BLaER1 treated with 17β-estradiol and CSF1 and Interleukin-3, amounts not matched to agents 10 nM and 100 nM (cell line): ENCODE measurements around the gene GDPD4.

Source experiments
- H3K27ac ChIP-seq, 11 experiments: shearing (Covaris generic); formaldehyde crosslinking; 2 replicates each; pipeline ENCODE4 v1.8.1; 2022
- H3K27me3 ChIP-seq, 11 experiments: shearing (Covaris generic); formaldehyde crosslinking; 2 replicates each; pipeline ENCODE4 v1.8.1; 2022
- H3K36me3 ChIP-seq, 11 experiments: shearing (Covaris generic); formaldehyde crosslinking; 2 replicates each; pipeline ENCODE4 v1.8.1; 2022
- H3K4me1 ChIP-seq, 10 experiments: shearing (Covaris generic); formaldehyde crosslinking; 2 replicates each; pipeline ENCODE4 v1.8.1; 2022
- H3K4me2 ChIP-seq, 11 experiments: shearing (Covaris generic); formaldehyde crosslinking; 2 replicates each; pipeline ENCODE4 v1.8.1; 2022
- H3K4me3 ChIP-seq, 10 experiments: shearing (Covaris generic); formaldehyde crosslinking; 2 replicates each; pipeline ENCODE4 v1.8.1; 2022
- H3K9ac ChIP-seq, 11 experiments: shearing (Covaris generic); formaldehyde crosslinking; 2 replicates each; pipeline ENCODE4 v1.8.1; 2022
- H3K9me3 ChIP-seq, 11 experiments: shearing (Covaris generic); formaldehyde crosslinking; replicated peaks in 1 of 11; 2 replicates each; pipeline ENCODE4 v1.8.1; 2022
- H4K20me1 ChIP-seq, 11 experiments: shearing (Covaris generic); formaldehyde crosslinking; 2 replicates each; pipeline ENCODE4 v1.8.1; 2022
- Cebpa-rat ChIP-seq, 11 experiments: shearing (Covaris generic); IDR thresholded peaks; 2 replicates each; pipeline ENCODE4 v1.8.1; 2022

GDPD4 gene

DNA sequence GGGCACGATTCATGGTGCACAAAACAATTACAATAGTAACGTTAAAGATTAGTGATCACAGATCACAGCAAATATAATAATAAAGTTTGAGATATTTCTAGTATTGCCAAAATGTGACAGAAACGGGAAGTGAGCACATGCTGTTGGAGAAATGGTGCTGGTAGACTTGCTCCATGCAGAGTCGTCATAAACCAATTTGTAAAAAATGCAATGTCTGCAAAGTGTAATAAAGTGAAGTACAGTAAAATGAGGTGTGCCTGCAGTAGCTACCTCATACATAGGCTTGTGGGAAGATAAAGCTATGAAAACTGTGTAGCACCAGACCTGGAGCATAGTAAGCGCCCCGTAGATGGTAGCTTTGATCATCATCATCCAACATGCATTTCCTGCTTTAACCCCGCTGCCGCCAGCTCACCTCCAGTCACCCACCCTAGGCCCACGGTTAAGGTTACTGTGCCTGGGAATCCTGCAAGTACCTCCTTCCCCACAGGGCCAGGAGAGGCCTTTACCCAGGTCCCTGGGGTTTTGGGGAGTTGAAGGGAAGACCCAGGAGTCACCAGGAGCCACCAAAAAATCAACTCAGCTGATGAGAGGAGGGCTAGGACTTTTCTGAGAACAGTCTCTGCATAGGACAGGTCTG, 114.3 kb downstream of the GDPD4 start:
- TF ChIP-seq Cebpa-rat (IDR thresholded peaks at IDR 0.05): no peak
- H3K4me2 ChIP-seq: peak overlapping the region in 4 of 11 experiments; percentile 26 to 67 (median 57); a peak in 7 of 22 replicates
- no peaks in the 10 kb centered on the region for H3K9me3 ChIP-seq
- no peak overlapping the region for H3K4me3 ChIP-seq
- peaks cover 0 to 75% (median 0%) of the 10 kb centered on the region in 11 experiments; a peak in 4 of 22 replicates for H3K36me3 ChIP-seq
- peaks cover 7 to 46% (median 25%) of the 10 kb centered on the region in 10 experiments; a peak in 18 of 20 replicates for H3K4me1 ChIP-seq
- H3K27me3 ChIP-seq: no peaks in the 10 kb centered on the region
- no peak overlapping the region for H3K9ac ChIP-seq
- H3K27ac ChIP-seq: no peak overlapping the region
- peaks cover 0 to 25% (median 0%) of the 10 kb centered on the region in 11 experiments; a peak in 3 of 22 replicates for H4K20me1 ChIP-seq

DNA sequence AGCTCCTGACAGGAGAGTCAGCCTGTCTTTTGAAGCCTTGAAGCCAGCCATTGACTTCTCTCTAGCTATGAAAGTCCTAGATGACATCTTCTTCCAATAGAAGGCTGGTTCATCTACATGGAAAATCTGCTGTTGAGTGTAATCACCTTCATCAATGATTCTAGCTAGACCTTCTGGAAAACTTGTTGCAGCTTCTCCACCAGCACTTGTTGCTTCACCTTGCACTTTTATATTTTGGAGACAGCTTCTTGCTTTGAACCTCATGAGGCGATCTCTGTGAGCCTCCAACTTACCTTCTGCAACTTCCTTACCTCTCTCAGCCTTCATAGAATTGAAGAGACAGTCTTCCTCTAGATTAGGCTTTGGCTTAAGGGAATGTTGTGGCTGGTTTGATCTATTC, 115.2 kb downstream of the GDPD4 start:
- Histone ChIP-seq H4K20me1 (peaks cover 0 to 16% (median 0%) of the 10 kb centered on the region in 11 experiments; a peak in 3 of 22 replicates), H3K27ac (no peak overlapping the region), H3K4me1 (peaks cover 7 to 46% (median 23%) of the 10 kb centered on the region in 10 experiments; a peak in 18 of 20 replicates), H3K4me2 (peak overlapping the region in 3 of 11 experiments; percentile 57 to 67 (median 57); a peak in 6 of 22 replicates), H3K36me3 (peaks cover 0 to 75% (median 0%) of the 10 kb centered on the region in 11 experiments; a peak in 4 of 22 replicates), H3K27me3 (no peaks in the 10 kb centered on the region), H3K9ac (no peak overlapping the region), H3K4me3 (no peak overlapping the region), H3K9me3 (no peaks in the 10 kb centered on the region)
- TF ChIP-seq Cebpa-rat (IDR thresholded peaks at IDR 0.05): no peak

DNA sequence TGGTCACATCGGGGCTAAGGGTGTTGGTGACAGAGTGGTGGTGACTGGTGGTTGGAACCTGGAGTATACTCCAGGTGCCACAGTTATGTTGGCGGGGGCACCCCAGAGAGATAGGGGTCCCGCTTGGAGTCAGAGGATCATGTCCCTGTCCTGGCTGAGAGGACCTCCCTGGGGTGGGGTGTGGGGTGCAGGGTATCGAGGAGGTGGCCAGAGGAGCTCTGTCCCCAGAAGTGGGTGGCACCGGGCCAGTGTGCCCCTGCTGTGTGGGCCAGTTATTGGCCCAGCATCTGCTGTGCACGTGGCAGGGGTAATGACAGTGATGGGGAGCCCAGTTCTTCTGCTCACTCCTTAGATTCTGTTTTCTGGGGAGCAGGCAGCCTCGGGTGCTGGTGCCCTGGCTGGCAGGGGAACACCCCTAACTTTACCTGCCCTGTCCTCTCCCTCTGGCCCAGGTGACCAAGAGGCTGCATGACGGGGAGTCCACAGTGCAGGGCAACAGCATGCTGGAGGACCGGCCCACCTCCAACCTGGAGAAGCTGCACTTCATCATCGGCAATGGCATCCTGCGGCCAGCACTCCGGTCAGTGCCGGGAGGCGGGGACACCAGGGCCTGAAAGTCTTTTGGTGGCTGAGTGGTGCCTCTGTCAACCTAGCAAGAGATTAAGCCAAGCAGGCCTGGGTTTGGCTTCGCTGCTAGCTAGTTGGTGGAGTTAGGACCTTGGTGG, 117.2 kb downstream of the GDPD4 start:
- H3K4me2 ChIP-seq: peak overlapping the region in 4 of 11 experiments; percentile 8 to 57 (median 28); a peak in 3 of 22 replicates
- H3K27me3 ChIP-seq: no peaks in the 10 kb centered on the region
- no peak for TF ChIP-seq Cebpa-rat (IDR thresholded peaks at IDR 0.05)
- peaks cover 7 to 46% (median 21%) of the 10 kb centered on the region in 10 experiments; a peak in 18 of 20 replicates for H3K4me1 ChIP-seq
- no peaks in the 10 kb centered on the region for H3K9me3 ChIP-seq
- peaks cover 0 to 15% (median 0%) of the 10 kb centered on the region in 11 experiments; a peak in 3 of 22 replicates for H4K20me1 ChIP-seq
- H3K9ac ChIP-seq: no peak overlapping the region
- H3K27ac ChIP-seq: no peak overlapping the region
- peaks cover 0 to 75% (median 0%) of the 10 kb centered on the region in 11 experiments; a peak in 5 of 22 replicates for H3K36me3 ChIP-seq
- H3K4me3 ChIP-seq: no peak overlapping the region

DNA sequence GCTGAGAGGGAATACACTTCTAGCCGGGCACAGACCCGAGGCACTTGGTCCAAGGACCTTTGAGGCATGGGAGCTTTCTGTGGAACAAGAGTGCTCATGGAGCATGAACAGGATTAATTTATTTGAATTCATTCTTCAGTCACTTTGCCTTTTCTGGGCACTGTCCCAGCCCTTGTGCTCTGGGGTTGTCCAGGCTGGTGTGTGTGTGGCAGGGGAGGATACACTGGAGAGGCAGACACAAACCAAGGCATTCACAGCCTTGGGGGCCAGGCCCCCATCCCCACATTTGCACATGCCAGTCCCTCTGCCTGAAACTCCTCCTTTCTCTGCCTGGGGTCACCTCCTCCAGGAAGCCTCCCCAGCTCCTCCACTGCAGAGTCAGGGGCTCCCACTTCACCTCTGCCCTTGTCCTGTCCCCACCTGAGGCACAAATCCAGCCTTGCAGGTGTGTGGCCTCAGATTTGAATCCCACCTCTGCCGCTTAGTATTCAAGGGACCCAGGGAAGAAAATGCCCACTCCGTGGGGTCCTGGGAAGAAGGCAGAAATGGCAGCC, 118.0 kb downstream of the GDPD4 start:
- no peaks in the 10 kb centered on the region for H3K9me3 ChIP-seq

DNA sequence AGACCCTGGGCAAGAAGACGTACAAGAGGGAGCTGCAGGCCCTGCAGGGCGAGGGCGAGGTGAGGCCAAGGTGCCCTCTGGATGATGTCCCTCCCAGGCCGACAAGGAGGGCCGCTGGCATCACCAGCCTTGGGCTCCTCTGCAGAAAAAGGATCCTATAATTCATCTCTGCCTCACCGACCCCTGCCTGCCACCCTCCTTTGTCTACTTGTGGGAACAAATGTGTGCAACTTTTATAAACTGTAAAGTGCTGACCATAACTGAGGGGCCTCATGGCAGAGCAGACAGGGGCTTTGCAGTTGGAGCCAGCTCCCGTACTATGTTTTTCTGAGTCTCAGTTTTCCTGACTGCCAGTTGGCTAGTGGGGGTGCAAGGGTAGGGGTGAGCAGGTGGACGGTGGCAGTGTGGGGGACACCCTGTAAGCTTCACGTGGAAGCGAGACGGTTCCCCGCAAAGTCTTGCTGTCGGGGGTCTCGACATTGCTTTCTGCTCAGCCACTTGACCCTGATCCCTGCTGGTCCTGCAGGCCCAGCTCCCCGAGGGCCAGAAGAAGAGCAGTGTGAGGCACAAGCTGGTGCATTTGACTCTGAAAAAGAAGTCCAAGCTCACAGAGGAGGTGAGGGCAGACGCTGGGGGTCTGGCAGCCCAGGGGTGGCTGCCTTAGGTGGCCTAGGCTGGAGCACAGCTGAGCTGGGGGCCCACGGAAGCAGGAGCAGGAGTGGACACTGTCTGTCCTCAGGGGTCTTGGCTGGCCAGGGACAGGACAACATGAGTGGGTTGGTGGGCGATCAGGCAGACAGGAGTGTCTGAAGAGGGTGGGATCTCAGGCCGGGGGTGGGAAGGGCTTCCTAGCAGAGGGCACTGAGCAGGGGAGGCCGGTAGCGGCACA, 118.7 kb downstream of the GDPD4 start:
- peaks cover 7 to 41% (median 20%) of the 10 kb centered on the region in 10 experiments; a peak in 18 of 20 replicates for H3K4me1 ChIP-seq
- no peak overlapping the region for H3K4me2 ChIP-seq
- H3K27ac ChIP-seq: no peak overlapping the region
- TF ChIP-seq Cebpa-rat (IDR thresholded peaks at IDR 0.05): no peak
- H3K4me3 ChIP-seq: no peak overlapping the region
- H3K9me3 ChIP-seq: no peaks in the 10 kb centered on the region
- H3K36me3 ChIP-seq: peaks cover 0 to 79% (median 0%) of the 10 kb centered on the region in 11 experiments; a peak in 5 of 22 replicates
- H4K20me1 ChIP-seq: peaks cover 0 to 9% (median 0%) of the 10 kb centered on the region in 11 experiments; a peak in 2 of 22 replicates
- H3K9ac ChIP-seq: no peak overlapping the region; a peak in 1 of 22 replicates
- no peaks in the 10 kb centered on the region for H3K27me3 ChIP-seq

More for the DNA sequence above, 118.0 kb downstream of the GDPD4 start:
- Histone ChIP-seq H3K4me1 (peaks cover 7 to 46% (median 21%) of the 10 kb centered on the region in 10 experiments; a peak in 18 of 20 replicates), H3K36me3 (peaks cover 0 to 75% (median 0%) of the 10 kb centered on the region in 11 experiments; a peak in 5 of 22 replicates), H3K27ac (no peak overlapping the region), H3K4me2 (no peak overlapping the region), H3K9ac (no peak overlapping the region), H3K4me3 (no peak overlapping the region), H4K20me1 (peaks cover 0 to 10% (median 0%) of the 10 kb centered on the region in 11 experiments; a peak in 2 of 22 replicates), H3K27me3 (no peaks in the 10 kb centered on the region)
- TF ChIP-seq Cebpa-rat (IDR thresholded peaks at IDR 0.05): no peak

DNA sequence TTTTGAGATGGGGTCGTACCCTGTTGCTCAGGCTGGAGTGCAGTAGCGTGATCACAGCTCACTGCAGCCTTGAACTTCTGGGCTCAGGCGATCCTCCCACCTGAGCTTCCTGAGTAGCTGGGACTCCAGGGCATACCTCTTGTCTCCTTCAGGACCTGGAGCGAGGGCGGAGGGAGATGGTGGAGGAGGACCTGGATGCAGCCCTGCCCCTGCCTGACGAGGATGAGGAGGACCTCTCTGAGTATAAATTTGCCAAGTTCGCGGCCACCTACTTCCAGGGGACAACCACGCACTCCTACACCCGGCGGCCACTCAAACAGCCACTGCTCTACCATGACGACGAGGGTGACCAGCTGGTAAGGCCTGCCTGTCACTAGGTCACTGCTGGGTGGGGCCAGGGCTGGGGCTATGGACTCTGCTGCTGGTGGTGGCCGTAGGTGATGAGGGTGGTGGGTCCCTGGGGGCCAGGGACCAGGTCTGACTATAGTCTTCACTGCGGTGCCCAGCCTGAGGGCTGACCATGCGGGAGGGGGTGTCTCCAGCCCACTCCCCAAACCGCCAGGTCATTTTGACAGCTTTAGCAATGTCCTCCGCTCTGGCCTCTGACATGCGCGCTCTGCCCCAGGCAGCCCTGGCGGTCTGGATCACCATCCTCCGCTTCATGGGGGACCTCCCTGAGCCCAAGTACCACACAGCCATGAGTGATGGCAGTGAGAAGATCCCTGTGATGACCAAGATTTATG, 119.5 kb downstream of the GDPD4 start:
- Histone ChIP-seq H3K9ac (no peak overlapping the region; a peak in 1 of 22 replicates), H3K36me3 (peaks cover 0 to 83% (median 0%) of the 10 kb centered on the region in 11 experiments; a peak in 5 of 22 replicates), H3K27ac (no peak overlapping the region), H3K27me3 (no peaks in the 10 kb centered on the region), H4K20me1 (peaks cover 0 to 9% (median 0%) of the 10 kb centered on the region in 11 experiments; a peak in 2 of 22 replicates), H3K9me3 (no peaks in the 10 kb centered on the region), H3K4me3 (no peak overlapping the region), H3K4me2 (no peak overlapping the region), H3K4me1 (peaks cover 12 to 38% (median 19%) of the 10 kb centered on the region in 10 experiments)
- TF ChIP-seq Cebpa-rat (IDR thresholded peaks at IDR 0.05): no peak

DNA sequence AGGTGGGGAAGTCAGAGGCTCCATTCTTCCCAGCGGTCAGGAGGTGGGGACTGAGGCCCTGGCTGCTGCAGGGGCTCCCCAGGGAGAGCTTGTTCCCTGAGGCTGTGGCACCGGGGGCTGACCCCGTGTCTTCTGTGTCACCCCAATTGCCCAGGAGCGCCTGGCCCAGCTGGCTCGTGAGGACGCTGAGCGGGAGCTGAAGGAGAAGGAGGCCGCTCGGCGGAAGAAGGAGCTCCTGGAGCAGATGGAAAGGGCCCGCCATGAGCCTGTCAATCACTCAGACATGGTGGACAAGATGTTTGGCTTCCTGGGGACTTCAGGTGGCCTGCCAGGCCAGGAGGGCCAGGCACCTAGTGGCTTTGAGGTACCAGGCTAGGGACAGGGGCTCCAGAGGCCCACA, 120.3 kb downstream of the GDPD4 start:
- Histone ChIP-seq H3K27me3 (no peaks in the 10 kb centered on the region), H3K9me3 (no peaks in the 10 kb centered on the region)
- TF ChIP-seq Cebpa-rat (IDR thresholded peaks at IDR 0.05): no peak

More for the DNA sequence above, 120.3 kb downstream of the GDPD4 start:
- H3K27ac ChIP-seq: no peak overlapping the region
- peaks cover 0 to 81% (median 0%) of the 10 kb centered on the region in 11 experiments; a peak in 5 of 22 replicates for H3K36me3 ChIP-seq
- no peak overlapping the region for H3K4me2 ChIP-seq
- H4K20me1 ChIP-seq: peaks cover 0 to 9% (median 0%) of the 10 kb centered on the region in 11 experiments; a peak in 2 of 22 replicates
- H3K9ac ChIP-seq: no peak overlapping the region
- peaks cover 20 to 38% (median 26%) of the 10 kb centered on the region in 10 experiments for H3K4me1 ChIP-seq
- no peak overlapping the region for H3K4me3 ChIP-seq
